Peyer's patch (tissue), 4 donors: ENCODE measurements around the gene CACTIN.

Source experiments
- POLR2A ChIP-seq, 2 donors: fragments of 450-650 bp; IDR thresholded peaks; one replicate each; pipeline ENCODE4 v1.5.1; 2017; ENCODE audit warnings: antibody characterized with exemption in 2 of 2, mild to moderate bottlenecking in 2 of 2, moderate library complexity in 2 of 2
- TF ChIP-seq, protein P1 (sequence below), 6 experiments: fragments of 450-650 bp in 4 of 6; fragments of 200-600 bp in 2 of 6; sonication (generic) in 1 of 6; IDR thresholded peaks; one replicate each; pipeline ENCODE4 v1.5.1; 2017 to 2019; ENCODE audit warnings: antibody characterized with exemption in 6 of 6, mild to moderate bottlenecking in 3 of 6, moderate library complexity in 1 of 6

DNA sequence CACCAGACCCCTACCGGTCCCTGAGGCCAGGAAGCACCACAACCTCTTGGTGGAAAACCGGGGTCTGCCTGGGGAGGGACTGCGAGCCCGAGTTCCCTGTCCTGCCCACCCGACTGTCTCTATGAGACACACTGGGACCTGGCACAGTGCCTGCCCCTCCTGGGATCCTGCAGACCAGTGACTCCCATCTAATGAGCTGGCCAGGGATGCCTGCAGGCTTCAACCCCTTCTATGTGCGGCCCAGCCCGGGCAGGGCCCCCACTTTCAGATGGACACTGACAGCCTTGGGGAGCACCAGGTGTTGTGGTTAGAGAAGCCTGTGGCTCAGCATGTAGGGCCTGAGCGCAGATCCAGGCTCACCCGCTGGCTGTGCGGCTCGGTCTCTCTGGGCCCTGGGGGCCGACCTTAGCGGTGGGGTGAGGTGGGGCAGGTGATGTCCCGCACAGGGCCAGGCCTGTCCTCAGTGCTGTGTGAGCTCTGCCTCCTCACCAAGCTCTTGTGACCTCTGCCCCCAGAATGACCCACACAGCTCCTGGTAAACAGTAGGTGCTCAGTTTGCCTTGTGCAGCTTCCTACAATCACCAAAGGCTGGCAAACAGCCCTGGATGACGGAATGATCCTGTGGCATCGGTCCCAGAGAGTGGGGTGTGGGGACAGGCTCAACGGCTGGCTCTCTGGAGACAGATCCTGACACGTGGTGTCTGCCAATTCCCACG, 17.9 kb upstream of the CACTIN start:
- no peak for TF ChIP-seq POLR2A (IDR thresholded peaks at IDR 0.05)
- TF ChIP-seq, protein P1, sequence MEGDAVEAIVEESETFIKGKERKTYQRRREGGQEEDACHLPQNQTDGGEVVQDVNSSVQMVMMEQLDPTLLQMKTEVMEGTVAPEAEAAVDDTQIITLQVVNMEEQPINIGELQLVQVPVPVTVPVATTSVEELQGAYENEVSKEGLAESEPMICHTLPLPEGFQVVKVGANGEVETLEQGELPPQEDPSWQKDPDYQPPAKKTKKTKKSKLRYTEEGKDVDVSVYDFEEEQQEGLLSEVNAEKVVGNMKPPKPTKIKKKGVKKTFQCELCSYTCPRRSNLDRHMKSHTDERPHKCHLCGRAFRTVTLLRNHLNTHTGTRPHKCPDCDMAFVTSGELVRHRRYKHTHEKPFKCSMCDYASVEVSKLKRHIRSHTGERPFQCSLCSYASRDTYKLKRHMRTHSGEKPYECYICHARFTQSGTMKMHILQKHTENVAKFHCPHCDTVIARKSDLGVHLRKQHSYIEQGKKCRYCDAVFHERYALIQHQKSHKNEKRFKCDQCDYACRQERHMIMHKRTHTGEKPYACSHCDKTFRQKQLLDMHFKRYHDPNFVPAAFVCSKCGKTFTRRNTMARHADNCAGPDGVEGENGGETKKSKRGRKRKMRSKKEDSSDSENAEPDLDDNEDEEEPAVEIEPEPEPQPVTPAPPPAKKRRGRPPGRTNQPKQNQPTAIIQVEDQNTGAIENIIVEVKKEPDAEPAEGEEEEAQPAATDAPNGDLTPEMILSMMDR (IDR thresholded peaks at IDR 0.05), result no peak
